ENCODE results near the gene DNHD1. TPM values are rescaled to one million over a fixed set of nuclear protein-coding genes. Genes with fewer than 3 reads are reported as not detected.

DNHD1 gene
- total RNA-seq, 4 donors from 2014 or later, result 9.9 to 30.3 (median 14.3) TPM

GRCh38 chr11:6473451-6474412 is 23.3 kb upstream of the DNHD1 start, which contains the start of gene TRIM3:
TSS of gene TRIM3 (minus strand) at chr11:6473941. CDS start at chr11:6465695, 8,246 bp downstream.
- TF ChIP-seq, protein P1, sequence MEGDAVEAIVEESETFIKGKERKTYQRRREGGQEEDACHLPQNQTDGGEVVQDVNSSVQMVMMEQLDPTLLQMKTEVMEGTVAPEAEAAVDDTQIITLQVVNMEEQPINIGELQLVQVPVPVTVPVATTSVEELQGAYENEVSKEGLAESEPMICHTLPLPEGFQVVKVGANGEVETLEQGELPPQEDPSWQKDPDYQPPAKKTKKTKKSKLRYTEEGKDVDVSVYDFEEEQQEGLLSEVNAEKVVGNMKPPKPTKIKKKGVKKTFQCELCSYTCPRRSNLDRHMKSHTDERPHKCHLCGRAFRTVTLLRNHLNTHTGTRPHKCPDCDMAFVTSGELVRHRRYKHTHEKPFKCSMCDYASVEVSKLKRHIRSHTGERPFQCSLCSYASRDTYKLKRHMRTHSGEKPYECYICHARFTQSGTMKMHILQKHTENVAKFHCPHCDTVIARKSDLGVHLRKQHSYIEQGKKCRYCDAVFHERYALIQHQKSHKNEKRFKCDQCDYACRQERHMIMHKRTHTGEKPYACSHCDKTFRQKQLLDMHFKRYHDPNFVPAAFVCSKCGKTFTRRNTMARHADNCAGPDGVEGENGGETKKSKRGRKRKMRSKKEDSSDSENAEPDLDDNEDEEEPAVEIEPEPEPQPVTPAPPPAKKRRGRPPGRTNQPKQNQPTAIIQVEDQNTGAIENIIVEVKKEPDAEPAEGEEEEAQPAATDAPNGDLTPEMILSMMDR (IDR thresholded peaks at IDR 0.05; ENCODE audit: low read depth), result no peak

DNA sequence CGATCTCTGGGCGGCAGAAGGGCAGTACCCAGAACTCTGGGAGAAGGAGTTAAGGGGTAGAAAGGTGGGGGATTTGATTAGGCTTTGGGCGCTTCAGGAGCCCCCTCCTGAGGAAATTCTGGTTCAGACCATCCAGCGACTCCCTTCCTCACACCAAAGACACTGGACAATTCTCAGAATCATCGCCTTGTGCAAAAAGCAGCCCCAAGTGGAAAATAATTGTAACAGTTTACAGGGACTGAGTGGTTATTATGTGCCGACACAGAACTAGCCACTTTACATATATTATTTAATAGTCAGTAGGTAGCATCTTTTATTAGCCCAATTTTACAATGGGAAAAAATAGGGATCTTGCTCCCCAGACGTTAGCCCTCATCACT is 22.7 kb upstream of the DNHD1 start:
- TF ChIP-seq, protein P1 (IDR thresholded peaks at IDR 0.05; ENCODE audit: low read depth), result no peak

DNA sequence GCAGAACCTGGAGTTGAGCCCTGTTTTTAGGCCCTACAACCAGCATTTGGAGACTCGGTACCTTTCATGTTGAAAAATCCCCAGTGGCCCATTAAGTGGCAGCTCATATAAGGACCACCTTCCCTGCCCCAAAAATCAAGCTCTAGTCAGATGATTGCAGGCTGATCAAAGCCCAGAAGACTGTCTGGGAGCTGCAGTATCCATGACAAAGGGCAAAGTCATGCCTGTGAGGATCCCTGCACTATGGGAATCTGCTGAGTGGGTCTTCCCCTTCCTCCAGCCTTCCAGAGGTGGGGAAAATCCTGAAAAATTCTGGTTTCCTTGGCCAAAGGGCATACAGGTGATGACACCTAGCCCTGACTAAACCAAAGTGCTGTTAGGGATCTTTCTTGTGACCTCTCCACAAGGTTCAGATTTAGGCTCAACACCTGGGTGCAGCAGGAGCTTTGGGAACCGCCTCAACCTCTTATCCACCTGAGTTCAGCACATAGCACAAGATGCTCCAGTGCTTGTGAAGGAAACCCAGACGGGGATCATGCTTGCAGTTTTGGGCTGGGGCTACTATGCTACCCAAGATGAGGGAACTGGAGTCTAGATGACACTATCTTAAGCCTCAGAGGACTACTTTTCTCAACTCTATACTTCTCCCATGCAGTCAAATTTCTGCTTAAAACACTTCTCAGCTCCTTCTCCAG is 22.1 kb upstream of the DNHD1 start:
- TF ChIP-seq, protein P1 (IDR thresholded peaks at IDR 0.05; ENCODE audit: low read depth), result no peak

DNA sequence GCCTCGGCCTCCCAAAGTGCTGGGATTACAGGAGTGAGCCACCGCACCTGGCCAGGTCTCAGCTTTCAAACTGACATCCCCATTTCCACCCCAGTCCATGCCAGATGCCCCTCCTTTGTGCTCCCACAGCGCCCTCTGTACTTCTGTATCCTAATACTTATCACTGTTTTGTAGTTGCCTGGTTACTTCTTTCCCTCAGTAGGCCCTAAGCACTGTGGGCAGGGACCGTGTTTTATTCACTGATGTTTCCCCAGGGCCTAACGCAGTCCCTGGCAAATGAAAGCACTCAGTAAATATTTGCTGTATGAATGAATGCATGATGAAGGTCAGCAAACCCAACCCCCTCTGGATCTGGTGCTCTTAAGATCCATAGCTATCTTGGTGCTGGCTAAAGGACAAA is 21.1 kb upstream of the DNHD1 start:
- TF ChIP-seq, protein P1 (IDR thresholded peaks at IDR 0.05; ENCODE audit: low read depth), result no peak

- TF ChIP-seq, protein P1 (IDR thresholded peaks at IDR 0.05; ENCODE audit: low read depth), result no peak
These were observed 20.5 kb upstream of the DNHD1 start for GRCh38 chr11:6476571-6476970.

- TF ChIP-seq, protein P1 (IDR thresholded peaks at IDR 0.05; ENCODE audit: low read depth), result no peak
These were observed 16.7 kb upstream of the DNHD1 start for GRCh38 chr11:6480299-6480914.

All from subcutaneous adipose tissue (tissue), 4 donors.